IMR-90 (cell line): Measurements from ENCODE around the gene ROCK2. TPM values are rescaled to one million over a fixed set of nuclear protein-coding genes. Genes with fewer than 3 reads are reported as not detected.
A peak's percentile ranks its signal among the peaks of the same experiment; 100 is the strongest.
"Not testable (repeated sequence)": the region's sequence is repeated elsewhere in the genome, so short reads cannot be mapped to it uniquely, and the experiment has no call there.

Experiments
- ATAC-seq: fragments of 200-7000 bp; cut with Tn5 transposase; 2 replicates; pipeline ENCODE4 v1.9.1; 2020; ENCODE audit warnings: low read depth, mild to moderate bottlenecking, moderate library complexity
- BruUV-seq: library from RNA; stranded (reverse); fragments of 400-500 nt; replicated peaks from 2 replicates; lab custom pipeline; 2021; lab: Mats Ljungman, UMichigan
- CTCF ChIA-PET: fragments of 300-600 bp; formaldehyde crosslinking; extraction: SDS; loops from one replicate; lab custom pipeline; 2021; ENCODE audit warnings: antibody characterized with exemption; lab: Yijun Ruan, JAX
- POLR2A ChIA-PET: fragments of 300-600 bp; sonication (Branson Sonifier 250); formaldehyde crosslinking; loops from one replicate; lab custom pipeline; 2022; ENCODE audit warnings: antibody characterized with exemption; ENCODE audit not compliant: unreplicated experiment; lab: Charles Lee
- DNase-seq: peaks from one replicate; pipeline ENCODE4 v3.0.0; 2013
- H2AFZ ChIP-seq: replicated peaks from 2 replicates; pipeline ENCODE3; 2013; ENCODE audit warnings: low read length, mild to moderate bottlenecking; ENCODE audit not compliant: poor library complexity
- H2AK5ac ChIP-seq: 2 replicates; pipeline ENCODE4 v1.6.1; 2013; ENCODE audit warnings: low read depth, low read length, inconsistent platforms
- H2AK9ac ChIP-seq: replicated peaks from 2 replicates; pipeline ENCODE3; 2013; ENCODE audit warnings: mild to moderate bottlenecking, low read depth, low read length, moderate library complexity; ENCODE audit not compliant: poor library complexity
- H2BK120ac ChIP-seq: 2 replicates; pipeline ENCODE4 v1.6.1; 2013; ENCODE audit warnings: low read depth, low read length, inconsistent platforms
- H2BK15ac ChIP-seq: 3 replicates; pipeline ENCODE4 v1.6.1; 2013; ENCODE audit warnings: low read depth, low read length, inconsistent platforms
- H2BK20ac ChIP-seq: 2 replicates; pipeline ENCODE4 v1.6.1; 2013; ENCODE audit warnings: low read depth, mild to moderate bottlenecking, inconsistent platforms, low read length, moderate library complexity
- H2BK5ac ChIP-seq: 2 replicates; pipeline ENCODE4 v1.6.1; 2013; ENCODE audit warnings: mild to moderate bottlenecking, low read depth, low read length, inconsistent platforms; ENCODE audit not compliant: poor library complexity, severe bottlenecking
- H3K14ac ChIP-seq: replicated peaks from 2 replicates; pipeline ENCODE4 v1.6.1; 2013; ENCODE audit warnings: low read depth, low read length, inconsistent platforms
- H3K18ac ChIP-seq: 2 replicates; pipeline ENCODE4 v1.6.1; 2013; ENCODE audit warnings: low read depth, low read length, control low read depth
- H3K23ac ChIP-seq: 2 replicates; pipeline ENCODE4 v1.6.1; 2013; ENCODE audit warnings: low read depth, low read length, inconsistent platforms
- H3K27ac ChIP-seq: 2 replicates; pipeline ENCODE4 v1.5.1; 2013; ENCODE audit warnings: mild to moderate bottlenecking, control low read depth, low read length; ENCODE audit not compliant: insufficient read depth
- H3K27me3 ChIP-seq: 2 replicates; pipeline ENCODE4 v1.6.1; 2013; ENCODE audit warnings: low read length; ENCODE audit not compliant: control insufficient read depth, insufficient read depth
- H3K36me3 ChIP-seq: 2 replicates; pipeline ENCODE4 v1.6.1; 2013; ENCODE audit warnings: low read length, mixed read lengths; ENCODE audit not compliant: control insufficient read depth, insufficient read depth
- H3K4ac ChIP-seq: 2 replicates; pipeline ENCODE4 v1.6.1; 2013; ENCODE audit warnings: low read depth, low read length, inconsistent platforms
- H3K4me1 ChIP-seq: 2 replicates; pipeline ENCODE4 v1.6.1; 2013; ENCODE audit warnings: low read length, mixed read lengths; ENCODE audit not compliant: control insufficient read depth, insufficient read depth
- H3K4me2 ChIP-seq: 2 replicates; pipeline ENCODE4 v1.6.1; 2013; ENCODE audit warnings: low read depth, mild to moderate bottlenecking, control low read depth, low read length, moderate library complexity
- H3K4me3 ChIP-seq: 2 replicates; pipeline ENCODE4 v1.5.1; 2013; ENCODE audit warnings: low read depth, mild to moderate bottlenecking, control low read depth, low read length, moderate library complexity; ENCODE audit not compliant: insufficient read depth
- H3K56ac ChIP-seq: 2 replicates; pipeline ENCODE4 v1.6.1; 2013; ENCODE audit warnings: low read length, inconsistent platforms; ENCODE audit not compliant: insufficient read depth; ENCODE audit errors: extremely low read depth
- H3K79me1 ChIP-seq, 2 experiments: 2 replicates each; pipeline ENCODE4 v1.6.1; 2013; ENCODE audit warnings: low read length in 2 of 2, inconsistent platforms in 1 of 2, low read depth in 1 of 2
- H3K9ac ChIP-seq: 2 replicates; pipeline ENCODE4 v1.6.1; 2013; ENCODE audit warnings: low read depth, low read length, control low read depth
- H3K9me1 ChIP-seq: 2 replicates; pipeline ENCODE4 v1.6.1; 2013; ENCODE audit warnings: low read length, inconsistent platforms; ENCODE audit not compliant: insufficient read depth
- H3K9me3 ChIP-seq: 2 replicates; pipeline ENCODE4 v1.6.1; 2013; ENCODE audit warnings: low read length; ENCODE audit not compliant: control insufficient read depth, insufficient read depth
- H4K20me1 ChIP-seq: 2 replicates; pipeline ENCODE4 v1.6.1; 2013; ENCODE audit warnings: low read length, inconsistent platforms; ENCODE audit not compliant: insufficient read depth
- H4K5ac ChIP-seq: 2 replicates; pipeline ENCODE4 v1.6.1; 2013; ENCODE audit warnings: mild to moderate bottlenecking, low read depth, low read length, control low read depth
- H4K8ac ChIP-seq, 2 experiments: 2 replicates each; pipeline ENCODE4 v1.6.1; 2013; ENCODE audit warnings: low read depth in 2 of 2, low read length in 2 of 2, control low read depth in 1 of 2, inconsistent platforms in 1 of 2
- H4K91ac ChIP-seq: 2 replicates; pipeline ENCODE4 v1.6.1; 2013; ENCODE audit warnings: low read depth, low read length, inconsistent platforms; ENCODE audit not compliant: insufficient read depth
- CEBPB ChIP-seq: IDR thresholded peaks from 2 replicates; pipeline ENCODE4 v1.6.1; 2012; ENCODE audit warnings: low read depth, low read length, improper control_type of control experiment
- NFE2L2 ChIP-seq: fragments of 150-350 bp; IDR thresholded peaks from 2 replicates; pipeline ENCODE4 v1.6.1; 2016; ENCODE audit warnings: low read depth, mild to moderate bottlenecking, low read length
- WGBS, 2 experiments: methylation state at CpG; one replicate each; pipeline versions ENCODE4 v1.1.5 to v1.1.7; 2013; ENCODE audit warnings: missing lambda C conversion rate in 2 of 2; ENCODE audit not compliant: insufficient read length in 1 of 2; ENCODE audit errors: extremely low coverage in 2 of 2; 5-methylcytosine and 5-hydroxymethylcytosine counted together
- dilution Hi-C: fragments of 300-500 bp; cut with HindIII; formaldehyde crosslinking; loops from one replicate; pipeline ENCODE4 v1.14.3; 2018; ENCODE audit warnings: low sequenced_read_pairs; ENCODE audit not compliant: unreplicated experiment
- in situ Hi-C: fragments of 300-500 bp; cut with MboI; formaldehyde crosslinking; loops from 3 replicates; pipeline ENCODE4 v1.14.3; 2019; ENCODE audit warnings: low sequenced_read_pairs, inconsistent platforms, mixed read lengths
- intact Hi-C: fragments of 100-400 bp; cut with micrococcal nuclease; formaldehyde crosslinking; loops from 2 replicates; pipeline ENCODE4 v1.10.0; 2022
- polyA plus RNA-seq, 3 experiments: library from polyadenylated mRNA; depleted of rRNA; stranded (reverse); fragments of >200 nt; gene quantifications; 2 replicates each; pipeline ENCODE4 v1.2.3, GENCODE V29; 2012; ENCODE audit warnings: low replicate concordance in 1 of 3
- total RNA-seq: library from RNA; depleted of rRNA; stranded (reverse); fragments of >200 nt; gene quantifications from 2 replicates; pipeline ENCODE4 v1.2.3, GENCODE V29; 2012

The ROCK2 gene
- total and polyA plus RNA-seq, 2 of the 4 experiments (the other 2 are of a cell fraction), result 9.0 to 28.3 TPM

- Histone ChIP-seq H3K36me3 (peaks cover 10% of the 10 kb centered on the region), H3K23ac (peak overlapping the region; percentile 4; the same call in 1 of the 2 replicates), H3K4me2 (peak overlapping the region; percentile 3), H4K5ac (no peak overlapping the region), H3K56ac (no peak overlapping the region), H4K20me1 (peaks cover 25% of the 10 kb centered on the region; the same call in 1 of the 2 replicates), H3K9me3 (no peaks in the 10 kb centered on the region), H3K79me1 (peaks cover 26 to 56% of the 10 kb centered on the region in 2 experiments), H3K4me3 (no peak overlapping the region), H3K14ac (no peak overlapping the region; the same call in 1 of the 2 replicates), H3K9me1 (peaks cover 11% of the 10 kb centered on the region), H2AFZ (no peak overlapping the region), H4K8ac (no peak overlapping the region), H2BK5ac (no peak overlapping the region), H3K4me1 (peaks cover 7% of the 10 kb centered on the region), H3K9ac (no peak overlapping the region), H2BK20ac (no peak overlapping the region), H2BK120ac (no peak overlapping the region), H3K4ac (no peak overlapping the region), H2BK15ac (no peak overlapping the region), H3K27me3 (no peaks in the 10 kb centered on the region), H2AK5ac (no peak overlapping the region), H2AK9ac (no peak overlapping the region), H3K27ac (peak overlapping the region; percentile 2; the same call in 1 of the 2 replicates), H3K18ac (no peak overlapping the region), H4K91ac (no peak overlapping the region)
- CTCF ChIA-PET, result no interaction called here
- ATAC-seq, result peak; percentile 63
- intact Hi-C loops, result no loop called here
- BruUV-seq, result no TSS peak
- POLR2A ChIA-PET, result no interaction called here
- WGBS, 2 experiments, result no CpG with 5 or more reads among the region's 2 CpGs
- TF ChIP-seq CEBPB (0 out of 2 replicates have a peak, but pooled peaks have one; percentile 2), NFE2L2 (no peak)
- peak; percentile 28 for DNase-seq
- in situ Hi-C loops, result no loop called here
- dilution Hi-C loops, result no loop called here
Observed at GRCh38 chr2:11254100-11254536, 90.3 kb downstream of the ROCK2 start.

DNA sequence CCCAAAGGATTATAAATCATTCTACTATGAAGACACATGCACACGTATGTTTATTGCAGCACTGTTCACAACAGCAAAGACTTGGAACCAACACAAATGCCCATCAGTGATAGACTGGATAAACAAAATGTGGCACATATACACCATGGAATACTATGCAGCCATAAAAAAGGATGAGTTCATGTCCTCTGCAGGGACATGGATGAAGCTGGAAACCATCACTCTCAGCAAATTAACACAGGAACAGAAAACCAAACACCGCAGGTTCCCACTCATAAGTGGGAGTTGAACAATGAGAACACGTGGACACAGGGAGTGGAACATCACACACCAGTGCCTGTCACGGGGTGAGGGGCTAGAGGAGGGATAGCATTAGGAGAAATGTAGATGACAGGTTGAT, 92.0 kb downstream of the ROCK2 start:
- H2BK15ac ChIP-seq, H3K14ac ChIP-seq, H3K18ac ChIP-seq, H2AK9ac ChIP-seq, in situ Hi-C loops, H4K8ac ChIP-seq, H2AK5ac ChIP-seq, H4K5ac ChIP-seq, H3K4me3 ChIP-seq, dilution Hi-C loops, CTCF ChIA-PET, POLR2A ChIA-PET, H3K4me1 ChIP-seq, H2BK120ac ChIP-seq, H3K4ac ChIP-seq, H2AFZ ChIP-seq, H3K23ac ChIP-seq, H3K4me2 ChIP-seq, H3K9ac ChIP-seq, H2BK20ac ChIP-seq, H2BK5ac ChIP-seq, ATAC-seq, H3K27ac ChIP-seq, intact Hi-C loops, DNase-seq, H3K9me3 ChIP-seq, H4K91ac ChIP-seq, H3K56ac ChIP-seq, BruUV-seq, H3K27me3 ChIP-seq: not testable (repeated sequence)
- Histone ChIP-seq H4K20me1 (peaks cover 20% of the 10 kb centered on the region; the same call in 1 of the 2 replicates), H3K9me1 (peaks cover 14% of the 10 kb centered on the region), H3K36me3 (peaks cover 16% of the 10 kb centered on the region), H3K79me1 (peaks cover 26 to 45% of the 10 kb centered on the region in 2 experiments)
- WGBS, 2 experiments, result no CpG with 5 or more reads among the region's 4 CpGs
